ENCODE results near the gene PNPLA7. TPM values are rescaled to one million over a fixed set of nuclear protein-coding genes. Genes with fewer than 3 reads are reported as not detected.

Gene PNPLA7
- total and polyA plus RNA-seq, 4 donors, result 0.75 to 6.5 (median 2.1) TPM

DNA sequence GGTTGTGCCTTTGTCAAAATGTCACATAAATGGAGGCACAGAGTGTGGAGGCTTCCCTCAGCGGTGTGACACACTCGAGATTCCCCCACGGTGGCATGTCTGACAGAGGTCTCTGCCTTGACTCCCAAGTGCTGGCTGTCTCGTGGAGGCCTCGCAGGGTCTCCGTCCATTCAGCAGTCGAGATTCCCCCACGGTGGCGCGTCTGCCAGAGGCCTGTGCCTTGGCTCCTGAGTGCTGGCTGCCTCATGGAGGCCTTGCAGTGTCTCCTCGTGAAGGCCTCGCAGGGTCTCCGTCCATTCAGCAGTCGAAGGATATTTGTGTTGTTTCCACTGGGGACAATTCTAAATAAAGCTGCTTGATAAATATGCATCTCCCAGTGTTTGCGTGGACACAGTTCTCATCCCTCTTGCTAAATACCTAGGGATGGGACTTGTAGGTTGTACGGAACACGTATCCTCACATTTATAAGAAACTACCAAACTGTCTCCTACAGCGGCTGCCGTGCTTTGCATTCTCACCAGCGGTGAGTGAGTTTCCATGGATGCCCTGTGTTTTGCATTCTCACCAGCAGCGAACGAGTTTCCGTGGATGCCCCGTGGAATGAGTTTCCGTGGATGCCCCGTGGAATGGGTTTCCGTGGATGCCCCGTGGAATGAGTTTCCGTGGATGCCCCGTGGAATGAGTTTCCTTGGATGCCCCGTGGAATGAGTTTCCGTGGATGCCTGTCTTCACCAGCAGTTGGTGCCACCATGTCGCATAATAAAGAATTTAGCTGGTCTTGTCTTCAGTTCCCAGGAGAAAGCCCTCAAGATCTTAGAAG, 25.8 kb downstream of the PNPLA7 start:
- H3K36me3 ChIP-seq (ENCODE audit: control insufficient read depth in 4 of 4, insufficient read depth in 3 of 4, low read depth in 1 of 4, low read length in 3 of 4), result peaks cover 0 to 11% (median 4%) of the 10 kb centered on the region in 4 donors
- no peaks in the 10 kb centered on the region for H3K4me1 ChIP-seq (ENCODE audit: control insufficient read depth in 4 of 4, insufficient read depth in 4 of 4, low read length in 3 of 4)
- no peaks in the 10 kb centered on the region for H3K27me3 ChIP-seq (ENCODE audit: control insufficient read depth in 4 of 4, insufficient read depth in 4 of 4, low read length in 3 of 4)
- H3K9ac ChIP-seq (ENCODE audit: low read depth in 1 of 2, low read length in 2 of 2), result no peak overlapping the region
- no peak for DNase-seq (ENCODE audit: low spot score)
- WGBS, result 97% methylated on average over 33 of the region's 33 CpGs
- TF ChIP-seq EGR1 (IDR thresholded peaks at IDR 0.05; ENCODE audit: low read depth in 2 of 2) (no peak), FOXA1 (IDR thresholded peaks at IDR 0.05) (no peak), GABPA (IDR thresholded peaks at IDR 0.05 in 1 of 2, conservative IDR thresholded peaks at IDR 0.05 in 1 of 2) (no peak), FOXA2 (IDR thresholded peaks at IDR 0.05) (no peak), SP1 (IDR thresholded peaks at IDR 0.05) (no peak), TAF1 (conservative IDR thresholded peaks at IDR 0.05) (no peak), RAD21 (IDR thresholded peaks at IDR 0.05) (no peak), HNF4A (conservative IDR thresholded peaks at IDR 0.05) (no peak), YY1 (IDR thresholded peaks at IDR 0.05) (no peak), JUND (IDR thresholded peaks at IDR 0.05) (no peak), NR2F2 (IDR thresholded peaks at IDR 0.05) (no peak), HNF4G (IDR thresholded peaks at IDR 0.05) (no peak)
- TF ChIP-seq, protein P1, sequence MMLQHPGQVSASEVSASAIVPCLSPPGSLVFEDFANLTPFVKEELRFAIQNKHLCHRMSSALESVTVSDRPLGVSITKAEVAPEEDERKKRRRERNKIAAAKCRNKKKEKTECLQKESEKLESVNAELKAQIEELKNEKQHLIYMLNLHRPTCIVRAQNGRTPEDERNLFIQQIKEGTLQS (IDR thresholded peaks at IDR 0.05), result no peak
- TF ChIP-seq, protein P2, sequence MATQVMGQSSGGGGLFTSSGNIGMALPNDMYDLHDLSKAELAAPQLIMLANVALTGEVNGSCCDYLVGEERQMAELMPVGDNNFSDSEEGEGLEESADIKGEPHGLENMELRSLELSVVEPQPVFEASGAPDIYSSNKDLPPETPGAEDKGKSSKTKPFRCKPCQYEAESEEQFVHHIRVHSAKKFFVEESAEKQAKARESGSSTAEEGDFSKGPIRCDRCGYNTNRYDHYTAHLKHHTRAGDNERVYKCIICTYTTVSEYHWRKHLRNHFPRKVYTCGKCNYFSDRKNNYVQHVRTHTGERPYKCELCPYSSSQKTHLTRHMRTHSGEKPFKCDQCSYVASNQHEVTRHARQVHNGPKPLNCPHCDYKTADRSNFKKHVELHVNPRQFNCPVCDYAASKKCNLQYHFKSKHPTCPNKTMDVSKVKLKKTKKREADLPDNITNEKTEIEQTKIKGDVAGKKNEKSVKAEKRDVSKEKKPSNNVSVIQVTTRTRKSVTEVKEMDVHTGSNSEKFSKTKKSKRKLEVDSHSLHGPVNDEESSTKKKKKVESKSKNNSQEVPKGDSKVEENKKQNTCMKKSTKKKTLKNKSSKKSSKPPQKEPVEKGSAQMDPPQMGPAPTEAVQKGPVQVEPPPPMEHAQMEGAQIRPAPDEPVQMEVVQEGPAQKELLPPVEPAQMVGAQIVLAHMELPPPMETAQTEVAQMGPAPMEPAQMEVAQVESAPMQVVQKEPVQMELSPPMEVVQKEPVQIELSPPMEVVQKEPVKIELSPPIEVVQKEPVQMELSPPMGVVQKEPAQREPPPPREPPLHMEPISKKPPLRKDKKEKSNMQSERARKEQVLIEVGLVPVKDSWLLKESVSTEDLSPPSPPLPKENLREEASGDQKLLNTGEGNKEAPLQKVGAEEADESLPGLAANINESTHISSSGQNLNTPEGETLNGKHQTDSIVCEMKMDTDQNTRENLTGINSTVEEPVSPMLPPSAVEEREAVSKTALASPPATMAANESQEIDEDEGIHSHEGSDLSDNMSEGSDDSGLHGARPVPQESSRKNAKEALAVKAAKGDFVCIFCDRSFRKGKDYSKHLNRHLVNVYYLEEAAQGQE (IDR thresholded peaks at IDR 0.05), result no peak
- TF ChIP-seq, protein P3, sequence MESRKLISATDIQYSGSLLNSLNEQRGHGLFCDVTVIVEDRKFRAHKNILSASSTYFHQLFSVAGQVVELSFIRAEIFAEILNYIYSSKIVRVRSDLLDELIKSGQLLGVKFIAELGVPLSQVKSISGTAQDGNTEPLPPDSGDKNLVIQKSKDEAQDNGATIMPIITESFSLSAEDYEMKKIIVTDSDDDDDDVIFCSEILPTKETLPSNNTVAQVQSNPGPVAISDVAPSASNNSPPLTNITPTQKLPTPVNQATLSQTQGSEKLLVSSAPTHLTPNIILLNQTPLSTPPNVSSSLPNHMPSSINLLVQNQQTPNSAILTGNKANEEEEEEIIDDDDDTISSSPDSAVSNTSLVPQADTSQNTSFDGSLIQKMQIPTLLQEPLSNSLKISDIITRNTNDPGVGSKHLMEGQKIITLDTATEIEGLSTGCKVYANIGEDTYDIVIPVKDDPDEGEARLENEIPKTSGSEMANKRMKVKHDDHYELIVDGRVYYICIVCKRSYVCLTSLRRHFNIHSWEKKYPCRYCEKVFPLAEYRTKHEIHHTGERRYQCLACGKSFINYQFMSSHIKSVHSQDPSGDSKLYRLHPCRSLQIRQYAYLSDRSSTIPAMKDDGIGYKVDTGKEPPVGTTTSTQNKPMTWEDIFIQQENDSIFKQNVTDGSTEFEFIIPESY (IDR thresholded peaks at IDR 0.05), result no peak
- TF ChIP-seq, protein P4, sequence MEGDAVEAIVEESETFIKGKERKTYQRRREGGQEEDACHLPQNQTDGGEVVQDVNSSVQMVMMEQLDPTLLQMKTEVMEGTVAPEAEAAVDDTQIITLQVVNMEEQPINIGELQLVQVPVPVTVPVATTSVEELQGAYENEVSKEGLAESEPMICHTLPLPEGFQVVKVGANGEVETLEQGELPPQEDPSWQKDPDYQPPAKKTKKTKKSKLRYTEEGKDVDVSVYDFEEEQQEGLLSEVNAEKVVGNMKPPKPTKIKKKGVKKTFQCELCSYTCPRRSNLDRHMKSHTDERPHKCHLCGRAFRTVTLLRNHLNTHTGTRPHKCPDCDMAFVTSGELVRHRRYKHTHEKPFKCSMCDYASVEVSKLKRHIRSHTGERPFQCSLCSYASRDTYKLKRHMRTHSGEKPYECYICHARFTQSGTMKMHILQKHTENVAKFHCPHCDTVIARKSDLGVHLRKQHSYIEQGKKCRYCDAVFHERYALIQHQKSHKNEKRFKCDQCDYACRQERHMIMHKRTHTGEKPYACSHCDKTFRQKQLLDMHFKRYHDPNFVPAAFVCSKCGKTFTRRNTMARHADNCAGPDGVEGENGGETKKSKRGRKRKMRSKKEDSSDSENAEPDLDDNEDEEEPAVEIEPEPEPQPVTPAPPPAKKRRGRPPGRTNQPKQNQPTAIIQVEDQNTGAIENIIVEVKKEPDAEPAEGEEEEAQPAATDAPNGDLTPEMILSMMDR (IDR thresholded peaks at IDR 0.05; ENCODE audit: low read depth, low read length, missing input control), result no peak
- TF ChIP-seq, protein P5, sequence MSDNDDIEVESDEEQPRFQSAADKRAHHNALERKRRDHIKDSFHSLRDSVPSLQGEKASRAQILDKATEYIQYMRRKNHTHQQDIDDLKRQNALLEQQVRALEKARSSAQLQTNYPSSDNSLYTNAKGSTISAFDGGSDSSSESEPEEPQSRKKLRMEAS (IDR thresholded peaks at IDR 0.05), result no peak
- no peaks in the 10 kb centered on the region for H3K9me3 ChIP-seq (ENCODE audit: control insufficient read depth in 4 of 4, low read length in 3 of 4)
- no peak overlapping the region for H3K27ac ChIP-seq (ENCODE audit: low read depth in 1 of 2, low read length in 2 of 2)
- no peak overlapping the region for H3K4me3 ChIP-seq (ENCODE audit: low read depth in 1 of 3, low read length in 3 of 3)
